H4 (cell line): ENCODE data around the gene MAP3K12. TPM values are rescaled to one million over a fixed set of nuclear protein-coding genes. Genes with fewer than 3 reads are reported as not detected.
A peak's percentile ranks its signal among the peaks of the same experiment; 100 is the strongest.
"Not testable (repeated sequence)": the region's sequence is repeated elsewhere in the genome, so short reads cannot be mapped to it uniquely, and the experiment has no call there.

Source experiments
- DNase-seq: peaks from one replicate; pipeline ENCODE4 v3.0.0-alpha.2; 2015; ENCODE audit warnings: low spot score
- total RNA-seq: library from RNA; depleted of rRNA; stranded (reverse); fragments of >200 nt; shearing (Covaris generic); gene quantifications from 2 replicates; pipeline ENCODE4 v1.2.3, GENCODE V29; 2014; rRNA removed

Gene MAP3K12
- total RNA-seq, 1 experiment from 2014 or later = 14.3 TPM

- not testable (repeated sequence) for DNase-seq
These were observed 54.5 kb downstream of the MAP3K12 start for GRCh38 chr12:53444593-53445325.

- no peak for DNase-seq
These were observed 55.3 kb downstream of the MAP3K12 start for GRCh38 chr12:53443955-53444354.

GRCh38 chr12:53441040-53441833 is 58.0 kb downstream of the MAP3K12 start, which contains the start of gene PRR13:
Gene PRR13, plus strand, starts transcription at chr12:53441734. Its CDS starts 981 bp downstream, at chr12:53442715.
- DNase-seq = peak; percentile 99

- not testable (repeated sequence) for DNase-seq
These were observed 59.7 kb downstream of the MAP3K12 start for GRCh38 chr12:53439582-53439981.

- not testable (repeated sequence) for DNase-seq
These were observed 63.9 kb downstream of the MAP3K12 start for GRCh38 chr12:53435326-53435725.

- DNase-seq = no peak
These were observed 68.1 kb downstream of the MAP3K12 start for GRCh38 chr12:53431187-53431586.

GRCh38 chr12:53430116-53430515 is 69.1 kb downstream of the MAP3K12 start:
- DNase-seq = no peak

Other genes starting within 250 kb of the MAP3K12 start
- gene ESPL1, start 231.2 kb downstream of the MAP3K12 start, total RNA-seq = 7.8 and 22.6 TPM in 2 replicates
- 462 and 537 TPM in 2 replicates for gene PFDN5, start 203.9 kb downstream of the MAP3K12 start, total RNA-seq
- 80.2 and 82.8 TPM in 2 replicates for gene MYG1, start 199.8 kb downstream of the MAP3K12 start, total RNA-seq
- 57.0 and 74.6 TPM in 2 replicates for gene AAAS, start 177.8 kb downstream of the MAP3K12 start, total RNA-seq
- gene SP7, start 163.1 kb downstream of the MAP3K12 start, total RNA-seq = not detected in 2 replicates
- 26.9 and 33.4 TPM in 2 replicates for gene SP1, start 119.3 kb downstream of the MAP3K12 start, total RNA-seq
- not detected in 2 replicates for gene AMHR2, start 75.6 kb downstream of the MAP3K12 start, total RNA-seq
- gene PRR13, start 57.7 kb downstream of the MAP3K12 start, total RNA-seq = 59.6 and 110 TPM in 2 replicates
- gene PCBP2, start 47.4 kb downstream of the MAP3K12 start, total RNA-seq = 187 and 206 TPM in 2 replicates
- gene TARBP2, start 1.8 kb upstream of the MAP3K12 start, total RNA-seq = 46.4 and 47.0 TPM in 2 replicates
- not detected in 2 replicates for gene NPFF, start 8.0 kb upstream of the MAP3K12 start, total RNA-seq
- 6.1 and 12.4 TPM in 2 replicates for gene ATF7, start 126.9 kb upstream of the MAP3K12 start, total RNA-seq
- 391 and 444 TPM in 2 replicates for gene ATP5MC2, start 176.6 kb upstream of the MAP3K12 start, total RNA-seq
- 24.3 and 33.5 TPM in 2 replicates for gene CALCOCO1, start 228.0 kb upstream of the MAP3K12 start, total RNA-seq